ENCODE results near the gene CYP4F3.

Gene CYP4F3

DNA sequence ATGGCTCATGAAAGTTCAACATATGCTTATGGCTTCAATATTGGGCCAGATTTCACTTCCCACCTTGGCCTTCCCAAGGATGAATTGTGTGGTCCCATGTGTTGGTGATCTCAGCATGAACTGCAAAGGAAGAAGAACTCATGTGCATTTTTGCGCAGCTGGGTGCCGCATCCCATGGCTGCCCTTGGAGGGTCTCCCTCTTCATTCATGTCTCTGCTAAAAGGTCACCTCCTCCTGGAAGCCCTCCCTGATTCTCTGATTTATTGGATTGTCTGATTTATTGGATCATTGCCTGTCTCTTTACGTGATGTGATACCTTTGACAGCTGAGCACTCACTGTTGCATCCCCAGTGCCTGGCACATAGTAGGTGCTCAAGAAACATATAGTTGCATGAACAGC is 27.4 kb upstream of the CYP4F3 start:
- DNase-seq (ENCODE audit: low spot score), result no peak
- TF ChIP-seq, protein P1, sequence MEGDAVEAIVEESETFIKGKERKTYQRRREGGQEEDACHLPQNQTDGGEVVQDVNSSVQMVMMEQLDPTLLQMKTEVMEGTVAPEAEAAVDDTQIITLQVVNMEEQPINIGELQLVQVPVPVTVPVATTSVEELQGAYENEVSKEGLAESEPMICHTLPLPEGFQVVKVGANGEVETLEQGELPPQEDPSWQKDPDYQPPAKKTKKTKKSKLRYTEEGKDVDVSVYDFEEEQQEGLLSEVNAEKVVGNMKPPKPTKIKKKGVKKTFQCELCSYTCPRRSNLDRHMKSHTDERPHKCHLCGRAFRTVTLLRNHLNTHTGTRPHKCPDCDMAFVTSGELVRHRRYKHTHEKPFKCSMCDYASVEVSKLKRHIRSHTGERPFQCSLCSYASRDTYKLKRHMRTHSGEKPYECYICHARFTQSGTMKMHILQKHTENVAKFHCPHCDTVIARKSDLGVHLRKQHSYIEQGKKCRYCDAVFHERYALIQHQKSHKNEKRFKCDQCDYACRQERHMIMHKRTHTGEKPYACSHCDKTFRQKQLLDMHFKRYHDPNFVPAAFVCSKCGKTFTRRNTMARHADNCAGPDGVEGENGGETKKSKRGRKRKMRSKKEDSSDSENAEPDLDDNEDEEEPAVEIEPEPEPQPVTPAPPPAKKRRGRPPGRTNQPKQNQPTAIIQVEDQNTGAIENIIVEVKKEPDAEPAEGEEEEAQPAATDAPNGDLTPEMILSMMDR (IDR thresholded peaks at IDR 0.05; ENCODE audit: extremely low read depth, insufficient read depth, missing control alignments), result no peak
- in situ Hi-C loops (cut with MboI; ENCODE audit: low pct_unique_long_range_greater_than_20kb, low sequenced_read_pairs, unreplicated experiment), result no loop called here

DNA sequence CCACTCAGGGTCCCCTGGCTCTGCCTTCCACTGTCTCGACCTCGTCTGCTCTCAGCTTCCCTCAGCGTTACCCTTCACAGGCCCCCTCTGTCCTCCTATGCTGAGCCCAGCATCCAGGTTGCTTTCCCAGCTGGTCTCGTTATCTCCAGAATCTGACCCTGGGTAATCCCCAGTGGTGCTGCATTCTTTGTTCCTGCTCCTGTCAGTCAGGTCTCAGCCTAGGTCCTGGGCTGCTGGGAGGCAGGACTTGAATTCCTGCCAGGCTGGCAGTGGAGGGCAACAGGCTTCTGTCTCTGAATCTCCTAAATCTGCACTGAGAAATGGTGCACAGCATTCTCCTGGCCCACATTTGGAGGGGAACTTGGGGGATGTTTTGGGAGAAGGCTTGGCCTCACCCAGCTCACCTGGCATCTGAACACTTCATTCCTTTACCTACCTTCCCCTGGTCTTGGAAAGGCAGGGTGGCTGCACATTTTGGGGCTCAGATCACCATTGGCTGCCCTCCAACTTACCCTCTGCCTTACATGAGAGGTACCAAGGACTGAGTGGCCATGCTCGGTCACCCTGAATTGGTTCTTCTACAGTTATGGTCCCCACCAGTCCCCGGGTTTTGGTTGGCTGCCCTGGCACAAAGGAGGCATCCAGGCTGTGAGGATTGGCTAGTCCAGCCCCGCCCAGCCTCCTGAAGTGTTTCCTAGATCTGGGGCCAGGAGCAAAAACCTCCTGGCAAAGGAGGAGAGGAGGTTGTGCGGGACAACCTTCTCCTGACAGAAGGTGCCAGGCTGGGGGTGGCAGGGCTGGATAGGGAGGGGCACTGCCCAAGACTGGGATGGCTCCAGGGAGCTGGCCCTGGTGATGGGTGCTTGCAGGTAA is 26.0 kb upstream of the CYP4F3 start, which contains the start of gene CYP4F8:
Gene CYP4F8, plus strand, starts transcription at position 712 of the 873 bp plus-strand sequence. CDS start 399 bp downstream, outside the sequence.
- in situ Hi-C loops (cut with MboI; ENCODE audit: low pct_unique_long_range_greater_than_20kb, low sequenced_read_pairs, unreplicated experiment), result no loop called here
- DNase-seq (ENCODE audit: low spot score), result no peak
- TF ChIP-seq, protein P1 (IDR thresholded peaks at IDR 0.05; ENCODE audit: extremely low read depth, insufficient read depth, missing control alignments), result no peak

DNA sequence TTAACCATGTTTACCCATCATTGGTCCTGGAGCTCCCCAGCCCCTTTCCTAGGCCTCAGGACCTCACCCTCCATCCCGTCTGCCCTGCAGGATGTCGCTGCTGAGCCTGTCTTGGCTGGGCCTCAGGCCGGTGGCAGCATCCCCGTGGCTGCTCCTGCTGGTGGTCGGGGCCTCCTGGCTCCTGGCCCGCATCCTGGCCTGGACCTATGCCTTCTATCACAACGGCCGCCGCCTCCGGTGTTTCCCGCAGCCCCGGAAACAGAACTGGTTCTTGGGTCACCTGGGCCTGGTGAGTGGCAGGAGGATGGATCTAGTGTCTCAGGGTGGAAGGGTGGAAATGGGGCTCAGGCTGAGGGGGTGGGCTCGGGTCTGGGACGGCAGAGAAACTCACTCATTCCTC is 25.2 kb upstream of the CYP4F3 start:
- TF ChIP-seq, protein P1 (IDR thresholded peaks at IDR 0.05; ENCODE audit: extremely low read depth, insufficient read depth, missing control alignments), result no peak
- in situ Hi-C loops (cut with MboI; ENCODE audit: low pct_unique_long_range_greater_than_20kb, low sequenced_read_pairs, unreplicated experiment), result no loop called here
- DNase-seq (ENCODE audit: low spot score), result no peak

DNA sequence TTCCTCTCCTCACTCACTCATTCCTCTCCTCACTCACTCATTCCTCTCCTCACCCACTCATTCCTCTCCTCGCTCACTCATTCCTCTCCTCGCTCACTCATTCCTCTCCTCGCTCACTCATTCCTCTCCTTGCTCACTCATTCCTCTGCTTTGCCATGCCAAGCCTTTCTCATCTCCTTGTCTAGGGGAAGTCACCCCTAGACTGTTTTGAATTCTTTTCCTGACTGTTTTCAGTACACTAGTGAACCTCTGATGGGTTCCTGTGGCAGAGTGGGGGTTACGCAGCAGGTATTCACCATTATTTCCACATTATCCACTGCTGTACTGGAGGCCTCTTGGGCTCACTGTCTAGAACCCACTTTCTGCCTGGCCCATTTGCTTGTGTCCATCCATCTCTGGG is 24.5 kb upstream of the CYP4F3 start:
- DNase-seq (ENCODE audit: low spot score), result no peak
- in situ Hi-C loops (cut with MboI; ENCODE audit: low pct_unique_long_range_greater_than_20kb, low sequenced_read_pairs, unreplicated experiment), result no loop called here
- TF ChIP-seq, protein P1 (IDR thresholded peaks at IDR 0.05; ENCODE audit: extremely low read depth, insufficient read depth, missing control alignments), result no peak

DNA sequence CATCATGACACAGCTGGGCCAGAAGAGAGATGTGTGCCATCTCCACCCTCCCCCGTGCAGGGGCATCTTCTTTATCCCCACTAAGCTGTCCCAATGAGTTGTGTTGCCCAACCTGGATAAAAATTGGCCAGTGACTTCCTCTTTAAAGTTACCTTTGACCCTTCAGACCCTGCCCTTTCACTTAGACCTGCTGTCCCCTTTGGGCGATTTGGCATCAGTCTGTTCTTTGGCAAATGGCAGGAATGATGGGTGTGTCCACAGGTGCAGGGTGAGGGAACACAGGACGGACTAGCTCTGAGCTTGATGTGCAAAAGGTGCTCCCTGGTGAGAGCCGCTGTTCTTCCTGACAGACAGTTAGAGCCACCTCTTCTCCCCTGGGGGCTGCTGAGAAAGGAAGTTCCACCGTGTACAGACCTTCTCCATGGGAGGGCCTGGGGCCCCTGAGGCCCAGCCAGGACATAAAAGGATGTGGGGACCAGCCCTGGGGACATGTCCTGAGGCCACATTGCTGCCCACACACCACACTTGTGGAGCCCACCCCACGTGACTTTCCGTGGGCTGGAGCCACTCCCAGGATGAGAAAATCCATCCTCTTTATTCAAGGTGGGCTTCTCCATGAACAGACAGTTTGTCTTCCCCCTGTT is 23.9 kb upstream of the CYP4F3 start:
- in situ Hi-C loops (cut with MboI; ENCODE audit: low pct_unique_long_range_greater_than_20kb, low sequenced_read_pairs, unreplicated experiment), result no loop called here
- DNase-seq (ENCODE audit: low spot score), result no peak
- TF ChIP-seq, protein P1 (IDR thresholded peaks at IDR 0.05; ENCODE audit: extremely low read depth, insufficient read depth, missing control alignments), result no peak

DNA sequence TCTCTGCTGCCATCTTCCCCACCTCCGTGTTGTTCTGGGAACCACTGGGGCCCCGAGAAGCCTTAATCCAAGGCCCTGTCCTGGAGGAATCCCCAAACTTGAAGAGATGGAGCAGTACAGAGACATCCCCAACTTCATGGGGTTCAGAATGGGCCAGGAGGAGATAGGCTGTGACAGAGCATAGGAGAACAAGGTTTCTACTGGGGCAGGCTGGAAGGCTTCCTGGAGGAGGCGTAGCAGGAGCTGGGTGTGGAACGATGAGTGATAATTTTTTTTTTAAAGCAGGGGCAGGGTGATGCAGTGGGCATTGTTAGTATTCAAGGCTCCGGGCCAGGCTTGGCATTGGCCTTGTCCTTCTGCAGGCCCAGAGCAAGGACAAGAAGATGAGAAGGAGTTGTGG is 22.4 kb upstream of the CYP4F3 start:
- in situ Hi-C loops (cut with MboI; ENCODE audit: low pct_unique_long_range_greater_than_20kb, low sequenced_read_pairs, unreplicated experiment), result no loop called here
- TF ChIP-seq, protein P1 (IDR thresholded peaks at IDR 0.05; ENCODE audit: extremely low read depth, insufficient read depth, missing control alignments), result no peak
- DNase-seq (ENCODE audit: low spot score), result no peak

Measured in GM13977 (cell line).